HK-2 (cell line): Measurements from ENCODE around the gene CCDC102A.

Source experiments
- DNase-seq: peaks from one replicate; pipeline ENCODE4 v3.0.0-alpha.2; 2018; ENCODE audit not compliant: unreplicated experiment

CCDC102A gene

DNA sequence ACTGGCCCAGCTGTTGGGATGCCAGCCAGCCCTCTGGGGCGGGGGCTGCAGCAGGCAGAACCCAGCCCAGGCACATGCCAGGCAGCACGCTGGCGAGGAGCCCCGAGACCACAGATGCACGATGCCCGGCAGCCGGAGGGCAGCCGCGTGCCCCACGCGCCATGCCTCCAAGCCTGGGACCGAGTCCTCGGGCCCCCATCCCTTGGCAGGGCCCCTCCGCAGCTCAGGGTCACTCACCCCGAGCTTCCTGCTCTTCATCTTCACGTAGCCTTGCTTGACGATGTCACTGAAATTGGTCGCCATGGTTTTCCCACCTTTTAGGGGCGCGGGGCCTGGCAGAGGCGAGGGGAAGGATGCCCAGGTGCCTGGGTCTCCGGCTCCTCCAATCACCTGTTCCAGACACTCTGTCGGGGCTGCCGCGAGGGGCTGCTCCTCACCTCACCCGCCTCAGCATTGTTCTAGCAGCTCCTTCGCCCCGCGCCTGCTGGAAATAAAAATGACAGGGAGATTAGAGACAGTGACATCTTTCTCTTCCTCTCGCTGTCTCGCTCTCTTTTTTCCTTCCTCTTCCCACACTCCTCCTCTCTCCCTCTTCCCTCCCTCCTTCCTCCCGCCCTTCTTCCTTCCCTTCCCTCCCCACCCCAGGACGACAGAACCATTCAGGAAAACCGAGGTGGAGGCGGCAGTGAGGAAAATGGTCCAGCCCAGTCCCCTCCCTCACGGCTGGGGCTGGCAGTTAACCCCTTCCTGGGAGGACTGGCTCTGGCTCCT, 57.0 kb downstream of the CCDC102A start:
- peak; percentile 83 for DNase-seq

DNA sequence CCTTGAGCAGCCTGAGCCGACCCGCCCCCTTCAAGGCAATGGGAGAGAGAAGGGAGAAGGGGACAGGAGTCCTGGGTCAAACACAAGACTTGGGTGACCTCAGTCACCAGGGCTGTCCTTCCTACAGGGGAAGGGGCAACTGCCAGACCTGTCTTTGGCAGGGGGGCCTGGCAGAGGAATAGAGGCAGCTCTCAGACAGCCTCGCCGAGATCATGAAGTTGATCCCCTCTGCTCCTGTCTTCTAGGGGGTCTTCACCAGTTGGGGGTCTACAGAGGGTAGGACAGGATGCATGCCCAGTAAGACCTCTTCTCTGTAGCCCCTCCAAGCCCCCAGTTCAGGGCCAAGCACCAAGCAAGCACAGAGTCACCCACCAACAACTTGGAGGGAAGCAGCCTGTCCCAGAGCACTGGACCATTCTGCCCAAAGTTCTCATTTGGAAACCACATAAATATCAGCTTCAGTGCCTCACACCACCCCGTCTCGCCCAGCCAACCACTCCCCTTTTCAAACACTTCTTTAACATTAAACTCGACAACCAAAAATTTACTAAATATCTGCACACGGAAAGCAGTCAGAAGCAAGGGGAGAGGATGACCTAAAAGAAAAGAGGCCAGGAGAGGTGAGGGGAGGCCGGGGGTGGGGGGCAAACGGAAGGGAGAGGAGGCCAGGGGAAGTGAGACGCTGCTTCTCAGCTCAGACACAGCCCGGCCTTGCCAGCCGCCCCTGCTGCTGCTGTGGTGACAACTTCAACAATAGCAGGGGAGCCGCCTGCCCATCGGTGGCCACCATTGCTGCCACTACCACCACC, 57.8 kb downstream of the CCDC102A start:
- no peak for DNase-seq

DNA sequence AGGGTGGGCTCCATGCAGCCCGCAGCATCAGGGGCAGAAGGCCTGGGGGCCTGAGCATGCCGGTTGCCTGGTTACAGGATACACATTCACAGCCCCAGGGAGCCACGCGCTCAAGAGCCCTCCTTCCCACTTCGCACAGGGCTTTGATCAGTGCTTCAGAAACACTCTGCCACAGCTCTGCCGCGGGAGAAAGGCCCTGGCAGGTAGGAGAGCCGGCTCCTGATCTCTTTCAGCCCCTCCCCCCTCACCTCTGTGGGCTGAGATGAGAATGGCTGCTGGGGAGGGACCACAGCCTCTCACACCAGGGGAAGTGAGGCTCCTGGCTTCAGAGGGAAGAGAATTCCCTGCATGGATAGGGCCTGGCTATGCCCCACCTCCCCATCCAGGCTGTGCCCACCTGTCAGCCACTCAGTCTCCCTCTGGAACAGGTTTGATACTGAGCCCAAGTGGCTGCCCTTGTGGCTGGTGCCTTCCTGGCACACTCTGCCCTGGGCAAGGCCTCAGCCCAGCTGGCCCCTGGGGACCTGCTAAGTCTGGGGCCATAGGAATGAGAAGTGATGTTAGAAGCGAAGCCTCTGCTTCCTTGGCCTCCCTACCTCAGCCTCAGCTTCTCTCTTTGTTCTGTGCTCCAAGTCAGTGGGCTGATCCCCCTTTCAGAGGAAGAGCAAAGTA, 58.7 kb downstream of the CCDC102A start:
- no peak for DNase-seq

DNA sequence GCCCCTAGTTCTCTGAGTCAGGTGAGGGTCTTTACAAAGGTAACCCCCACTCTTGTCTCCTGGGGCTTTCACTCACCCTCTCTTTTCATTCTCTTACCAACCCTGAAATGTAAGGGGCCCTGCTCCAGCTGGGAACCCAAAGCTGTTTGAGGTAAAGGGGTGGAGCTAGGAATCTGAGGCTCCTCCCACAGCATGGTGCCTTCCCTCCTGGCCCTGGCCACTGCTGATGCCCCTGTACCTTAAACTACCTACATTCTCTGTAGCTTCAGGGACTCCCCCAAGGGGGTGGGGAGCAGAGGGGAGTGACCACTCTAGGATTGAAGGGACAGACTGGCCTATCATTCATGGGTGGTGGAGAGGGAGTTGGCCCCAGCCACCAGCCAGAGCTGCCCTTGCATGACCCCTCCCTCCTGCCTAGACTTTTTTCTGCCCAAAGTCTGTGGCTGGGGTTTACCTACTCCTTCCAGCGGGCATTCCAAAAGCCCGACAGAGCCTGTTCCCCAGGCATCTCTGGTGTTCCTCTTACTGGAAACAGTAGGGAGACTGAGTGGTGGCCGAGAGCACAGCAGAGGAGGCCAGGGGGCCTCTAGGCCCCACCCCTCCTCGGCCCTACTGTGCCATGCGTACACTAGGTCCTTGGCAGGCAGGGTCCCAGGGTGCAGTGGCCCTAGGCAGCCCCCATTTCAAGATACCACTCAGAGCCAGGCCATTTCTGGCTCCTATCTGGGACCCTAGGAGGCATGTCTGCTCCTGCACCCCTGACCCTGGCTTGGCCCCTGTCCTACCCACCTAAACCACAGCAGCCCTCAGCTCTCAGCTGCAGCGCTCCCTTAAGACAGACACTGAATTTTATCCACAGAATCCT, 59.6 kb downstream of the CCDC102A start:
- no peak for DNase-seq

DNA sequence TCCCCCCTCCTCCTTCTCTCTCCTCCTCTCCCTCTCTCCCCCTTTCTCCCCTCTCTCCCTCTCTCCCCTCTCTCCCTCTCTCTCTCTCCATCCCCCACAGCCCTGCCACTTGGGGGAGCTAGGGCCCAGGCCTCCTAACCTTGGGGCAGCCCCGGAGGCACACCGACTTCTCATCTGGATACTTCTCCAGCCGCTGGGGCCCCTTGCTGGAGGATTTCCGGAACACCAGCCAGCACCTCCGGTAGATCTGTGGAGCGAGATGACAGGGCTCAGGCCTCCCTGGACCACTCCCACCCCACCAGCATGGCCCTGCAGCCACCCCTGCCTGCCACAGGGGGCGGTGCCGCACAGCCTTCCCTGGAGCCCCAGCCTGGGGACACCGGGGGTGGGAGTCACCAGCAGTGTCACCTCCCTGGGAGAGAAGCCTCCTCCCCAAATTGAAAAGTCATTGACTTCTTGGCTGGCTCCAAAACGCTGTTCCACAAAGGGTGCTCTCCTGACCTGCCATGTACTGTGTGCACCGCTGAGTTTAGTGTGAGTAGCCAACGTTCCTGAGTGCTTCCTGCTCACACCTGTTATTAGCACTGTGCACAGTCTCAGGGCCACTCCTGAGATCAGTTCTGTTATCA, 60.5 kb downstream of the CCDC102A start:
- no peak for DNase-seq

DNA sequence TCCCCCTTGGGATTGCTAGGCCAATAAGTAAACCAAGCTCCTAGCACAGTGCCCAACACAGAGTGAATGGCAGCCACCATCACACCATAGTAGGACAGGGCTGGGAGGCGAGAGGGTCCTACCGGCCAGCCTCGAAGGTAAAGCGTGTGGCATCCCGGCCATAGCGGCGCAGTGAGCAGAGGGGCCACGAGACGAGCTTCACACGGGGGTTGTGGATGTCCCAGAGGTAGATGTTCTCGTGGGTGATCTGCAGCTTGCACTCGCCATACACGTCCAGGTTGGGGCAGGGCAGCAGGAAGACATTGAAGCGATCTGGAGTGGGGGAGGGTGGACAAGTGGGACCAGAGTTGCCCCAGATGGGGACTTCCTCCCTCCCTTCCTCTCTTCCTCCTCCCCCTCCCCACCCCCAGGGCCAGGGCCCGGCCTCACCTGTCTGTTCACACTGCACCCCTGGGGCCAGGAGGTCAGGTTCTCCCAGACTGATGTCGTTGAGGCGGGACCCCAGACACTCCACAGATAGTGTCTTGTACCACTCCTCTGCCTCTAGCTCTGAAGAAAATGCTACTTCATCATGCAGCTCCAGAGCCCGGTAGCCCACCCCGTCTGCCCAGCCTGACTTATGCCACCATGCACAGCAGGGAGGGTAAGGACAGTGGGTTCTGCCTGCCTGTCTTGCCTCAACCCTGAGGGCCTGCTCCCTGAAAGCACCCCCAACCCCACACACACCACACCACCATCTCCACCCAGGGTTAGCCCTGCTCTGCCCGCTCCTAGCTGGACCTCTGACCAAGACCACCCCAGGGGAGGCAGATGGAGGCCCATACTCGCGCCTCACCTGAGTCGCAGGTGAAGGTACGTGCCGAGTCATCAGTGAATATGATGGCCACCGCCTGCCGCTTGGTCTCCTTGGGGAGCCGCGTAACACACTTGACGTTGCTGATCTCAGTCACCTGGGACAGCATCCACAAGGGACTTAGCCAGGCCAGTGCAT, 61.4 kb downstream of the CCDC102A start:
- no peak for DNase-seq

DNA sequence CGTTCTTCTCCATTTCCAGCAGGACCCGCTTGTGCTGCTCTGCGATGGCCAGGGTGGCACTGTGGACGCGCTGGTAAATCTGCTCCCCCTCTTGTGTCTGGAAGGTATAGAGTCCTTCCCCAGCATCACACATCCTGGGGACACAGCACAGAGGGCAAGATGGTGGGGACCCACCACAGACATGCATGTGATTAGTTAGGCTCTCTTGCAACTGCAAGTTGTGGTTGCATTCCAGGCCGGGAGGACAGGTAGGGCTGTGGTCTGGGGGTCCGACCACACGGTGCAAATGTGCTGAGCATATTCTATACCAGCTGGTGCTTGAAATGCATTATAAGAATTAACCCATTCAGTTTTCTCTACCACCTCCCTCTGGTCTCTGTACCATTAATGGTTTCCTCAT, 62.5 kb downstream of the CCDC102A start:
- DNase-seq, result no peak

DNA sequence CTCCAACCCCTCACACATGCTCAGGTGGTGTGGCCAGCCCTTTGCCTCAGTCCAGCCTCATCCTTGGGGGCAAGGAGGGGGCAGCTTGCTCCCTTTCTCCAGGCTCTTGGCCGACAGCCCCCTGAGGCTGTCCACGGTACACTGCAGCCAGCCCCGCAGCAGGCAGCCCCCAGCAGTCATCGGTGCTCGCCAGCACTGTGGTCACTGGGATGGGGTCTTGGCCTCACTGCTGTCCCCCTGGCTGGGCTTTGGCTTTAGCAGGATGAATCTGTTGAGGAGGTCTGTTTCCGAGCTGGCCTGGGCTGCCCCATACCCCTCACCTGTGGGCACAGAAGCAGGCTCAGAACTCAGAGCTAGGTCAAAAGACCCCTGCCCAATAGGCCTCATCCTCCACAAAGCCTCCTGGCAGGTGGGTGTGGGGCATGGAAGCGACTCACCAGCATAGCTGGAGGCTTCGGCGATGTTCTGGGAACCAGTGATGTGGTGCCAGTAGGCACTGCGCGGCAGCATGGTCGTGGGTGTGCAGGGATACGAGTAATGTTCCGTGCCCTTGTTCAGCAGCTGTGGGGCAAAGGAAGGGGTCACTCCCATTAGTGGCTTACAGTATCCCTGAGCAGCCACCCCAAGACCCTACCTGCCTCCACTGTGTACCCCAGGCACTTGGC, 63.1 kb downstream of the CCDC102A start:
- no peak for DNase-seq

DNA sequence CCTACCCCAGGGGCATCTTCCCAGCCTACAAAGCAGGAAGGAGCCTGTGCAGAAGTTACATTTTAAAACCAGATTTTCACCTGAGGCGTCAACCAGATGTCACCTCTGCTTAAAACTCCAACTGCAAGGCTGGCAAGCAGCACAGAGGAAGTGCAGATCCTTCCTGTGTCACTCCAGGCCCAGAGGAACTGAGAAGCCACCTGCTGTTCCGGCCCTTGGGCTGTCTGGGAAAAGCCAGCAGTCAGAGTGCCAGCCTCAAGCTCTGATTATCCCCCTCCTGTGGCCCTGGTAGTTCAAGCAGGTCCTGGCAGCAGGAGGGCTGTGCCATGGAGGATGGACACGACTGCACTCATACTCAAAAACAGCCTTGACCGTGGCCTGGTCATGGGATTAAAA, 63.7 kb downstream of the CCDC102A start:
- no peak for DNase-seq

DNA sequence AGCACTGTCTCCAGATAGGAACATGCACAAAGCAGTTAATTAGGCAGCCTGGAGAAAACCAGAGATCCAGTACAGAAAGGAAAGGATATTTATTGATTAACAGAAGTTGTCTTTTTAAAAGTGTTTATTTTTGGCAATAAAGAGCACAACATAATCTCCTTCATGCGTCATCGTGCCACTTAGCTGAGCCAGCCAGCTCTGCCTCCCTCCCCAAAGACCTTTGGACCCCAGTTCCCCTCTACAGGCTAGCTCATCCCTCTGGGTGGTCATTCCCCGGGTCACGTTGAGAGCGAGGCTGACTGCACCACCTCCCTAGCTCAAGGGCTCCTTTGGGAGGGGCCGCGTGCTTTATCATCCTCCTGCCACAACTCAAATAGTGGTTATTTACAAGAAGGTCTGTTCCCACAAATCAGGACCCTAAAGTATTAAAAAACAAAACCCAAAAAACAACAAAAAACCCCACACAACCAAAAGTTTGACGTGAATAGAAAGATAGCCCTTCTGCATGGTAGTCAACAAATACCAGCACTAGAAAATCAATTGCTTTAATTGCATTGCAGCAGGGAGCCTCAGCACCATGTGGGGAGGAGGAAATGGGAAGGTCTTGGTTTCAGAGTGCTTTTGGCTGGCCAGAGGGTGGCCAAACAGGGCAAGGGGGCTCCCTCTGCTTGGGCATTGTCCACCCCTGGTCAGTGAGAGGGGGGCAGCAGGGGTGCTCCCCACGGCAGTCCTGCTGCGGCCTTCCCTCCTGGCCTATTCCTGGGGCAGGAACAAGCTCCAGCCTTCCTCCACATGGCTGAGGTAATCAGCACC, 64.3 kb downstream of the CCDC102A start:
- no peak for DNase-seq

DNA sequence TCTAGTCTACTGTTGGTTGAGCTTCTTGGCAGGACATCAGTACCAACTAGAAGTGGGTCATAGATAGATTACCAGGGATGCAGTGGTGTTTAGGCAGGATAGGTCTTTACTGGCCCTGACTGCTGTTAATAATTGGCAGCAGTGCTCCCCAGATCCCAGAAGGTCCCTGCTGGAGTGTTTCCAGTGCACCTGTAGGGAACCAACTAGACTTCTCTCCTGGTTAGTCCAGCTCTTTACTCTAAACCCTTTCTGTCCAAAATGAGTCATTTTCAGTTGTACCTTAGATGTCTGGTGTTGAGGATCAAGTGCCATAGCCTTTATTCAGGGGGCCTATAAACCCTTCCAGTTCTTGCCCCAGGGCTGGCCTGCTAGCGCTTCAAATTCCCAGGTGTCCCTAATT, 65.2 kb downstream of the CCDC102A start:
- DNase-seq, result no peak

DNA sequence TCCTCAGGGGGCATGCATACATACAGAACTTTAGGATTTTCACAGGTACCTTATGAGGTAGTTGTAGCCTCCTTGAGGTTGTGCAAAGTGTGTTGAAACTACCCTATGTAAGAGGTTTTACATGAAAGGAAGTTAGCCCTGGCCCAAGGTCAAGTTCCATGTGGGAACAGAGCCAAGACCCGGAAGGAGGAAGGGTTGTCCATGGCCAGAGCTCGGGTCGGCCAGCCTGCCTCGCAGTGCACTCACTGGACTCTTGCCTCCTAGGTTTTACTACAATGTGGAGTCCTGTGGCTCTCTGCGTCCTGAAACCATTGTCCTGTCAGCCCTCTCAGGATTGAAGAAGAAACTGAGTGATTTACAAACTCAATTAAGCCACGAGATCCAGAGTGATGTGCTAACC, 65.7 kb downstream of the CCDC102A start:
- no peak for DNase-seq

DNA sequence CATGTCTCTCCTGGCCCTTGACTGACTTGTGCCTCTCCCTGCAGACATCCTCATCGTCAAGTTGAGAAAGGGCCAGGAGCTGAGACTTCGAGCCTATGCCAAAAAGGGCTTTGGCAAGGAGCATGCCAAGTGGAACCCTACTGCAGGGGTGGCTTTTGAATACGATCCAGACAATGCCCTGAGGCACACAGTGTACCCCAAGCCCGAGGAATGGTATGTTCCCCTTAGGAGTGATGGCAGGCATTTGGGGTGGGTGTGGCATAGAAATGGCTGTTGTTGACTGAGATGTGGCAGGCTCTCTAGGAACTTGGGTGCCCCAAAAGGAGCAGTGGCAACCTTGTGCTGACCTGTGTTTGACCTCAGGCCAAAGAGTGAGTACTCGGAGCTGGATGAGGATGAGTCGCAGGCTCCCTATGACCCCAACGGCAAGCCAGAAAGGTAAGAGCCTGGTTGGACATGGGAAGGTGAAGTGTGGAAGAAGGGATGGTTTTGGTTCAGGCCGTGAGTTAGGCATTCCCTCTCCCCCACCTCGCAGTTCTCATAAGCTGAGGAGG, 66.4 kb downstream of the CCDC102A start:
- no peak for DNase-seq

DNA sequence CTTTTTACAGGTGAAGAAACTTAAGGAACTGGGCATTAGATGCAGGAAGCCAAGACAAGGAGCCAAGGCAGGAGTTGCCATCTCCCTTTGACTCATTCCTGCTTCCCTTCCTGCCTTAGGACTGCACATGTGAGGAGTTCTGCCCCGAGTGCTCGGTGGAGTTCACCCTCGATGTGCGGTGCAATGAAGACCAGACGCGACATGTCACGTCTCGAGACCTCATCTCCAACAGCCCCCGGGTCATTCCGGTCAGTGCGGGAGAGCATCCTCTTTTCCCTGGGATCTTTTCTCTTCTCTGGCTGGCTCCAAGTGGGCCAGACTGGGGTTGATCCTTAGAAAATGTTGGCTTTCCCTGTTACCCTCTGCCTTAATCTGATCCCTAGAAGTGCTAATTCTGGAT, 67.3 kb downstream of the CCDC102A start:
- no peak for DNase-seq

DNA sequence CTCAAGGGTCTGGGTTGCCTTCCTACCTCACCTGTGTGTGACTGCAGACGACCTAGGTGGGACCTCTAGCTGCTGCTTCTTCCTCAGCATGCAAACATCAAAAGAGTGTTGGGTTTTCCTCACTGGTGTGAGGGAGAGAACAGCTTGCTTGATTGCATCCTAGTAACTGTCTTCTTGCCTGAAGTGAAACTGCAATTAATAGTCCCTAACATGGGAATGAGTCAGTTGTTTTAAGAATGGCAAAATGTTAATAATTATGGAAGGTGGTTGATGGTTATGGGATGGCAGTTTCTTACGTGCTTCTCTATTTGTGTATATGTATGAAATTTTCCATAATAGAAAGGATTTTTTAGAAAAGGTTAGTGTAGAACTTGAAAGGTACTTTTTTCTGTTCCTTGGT, 68.0 kb downstream of the CCDC102A start:
- DNase-seq, result no peak

DNA sequence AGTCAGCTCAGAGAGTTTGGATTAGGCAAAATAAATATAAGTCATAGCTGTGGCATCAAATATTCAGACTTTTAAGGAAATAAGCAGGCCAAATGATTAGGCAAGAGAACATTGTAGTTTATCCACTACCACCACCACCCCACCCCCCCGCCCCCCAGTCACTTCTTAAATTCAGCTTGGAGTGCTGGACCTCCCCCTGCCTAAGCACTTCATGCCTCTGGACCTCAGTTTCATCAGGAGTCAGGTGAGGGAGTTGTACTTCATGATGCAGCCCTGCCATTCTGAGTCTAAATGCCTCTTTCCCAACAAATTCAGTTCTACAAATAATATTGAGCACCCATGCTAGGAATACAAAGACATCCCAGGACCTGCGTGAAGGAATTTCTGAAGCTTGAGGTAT, 71.8 kb downstream of the CCDC102A start:
- DNase-seq, result no peak

DNA sequence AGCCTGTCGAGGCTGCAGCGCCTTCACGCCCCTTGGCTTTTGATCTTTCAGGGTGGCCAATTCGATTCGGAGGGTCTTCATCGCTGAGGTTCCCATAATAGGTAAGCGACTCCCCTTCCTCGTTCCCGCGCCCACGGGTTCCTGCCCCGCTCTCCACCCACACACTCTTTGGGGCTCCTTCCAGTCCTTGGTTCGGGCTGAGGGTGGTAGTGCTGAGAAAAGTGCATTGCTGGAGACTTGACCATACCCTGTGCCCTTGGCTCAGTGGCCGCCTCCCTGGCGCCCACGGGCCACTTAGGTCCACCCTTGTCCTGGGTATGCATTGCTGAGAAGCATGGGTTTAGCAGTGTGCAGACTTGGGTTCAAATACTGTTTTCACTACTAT, 73.4 kb downstream of the CCDC102A start:
- no peak for DNase-seq

DNA sequence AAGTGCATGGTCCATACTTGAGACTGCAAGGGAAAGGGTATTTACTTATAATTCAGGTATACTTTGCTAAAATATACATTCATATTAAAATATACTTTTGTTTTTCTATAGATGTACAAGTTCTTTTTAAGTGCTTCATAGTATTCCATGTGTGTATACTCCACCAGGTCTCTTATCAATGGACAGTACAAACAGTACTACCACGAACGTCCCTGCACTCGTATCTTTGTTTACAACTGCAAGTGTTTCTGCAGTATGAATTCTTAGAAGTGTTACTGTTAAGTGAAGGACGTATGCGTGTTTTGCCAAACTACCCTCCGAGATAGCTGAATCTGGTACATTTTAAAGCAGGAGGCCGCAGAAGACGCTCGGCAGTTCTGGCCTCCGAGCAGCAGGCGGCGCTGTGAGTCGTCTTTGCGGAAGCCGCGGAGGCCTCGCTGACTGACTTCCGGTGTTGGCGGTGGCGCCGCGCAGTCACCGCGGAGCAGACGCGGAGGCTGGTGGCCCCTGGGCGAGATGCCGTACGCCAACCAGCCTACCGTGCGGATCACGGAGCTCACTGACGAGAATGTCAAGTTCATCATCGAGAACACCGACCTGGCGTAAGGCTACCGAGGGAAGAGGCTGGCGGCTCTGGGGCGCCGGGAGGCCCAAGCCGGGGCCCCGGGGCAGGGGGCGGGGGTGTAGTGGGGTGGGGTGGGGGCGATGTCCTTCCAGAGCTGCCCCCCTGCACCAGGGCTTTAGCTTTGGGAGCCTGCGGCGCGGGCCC, 74.0 kb downstream of the CCDC102A start, which contains the start of gene POLR2C:
Gene POLR2C (plus strand): TSS at position 471 of the 769 bp plus-strand sequence. CDS start 46 bp downstream, at position 517.
- DNase-seq, result peak; percentile 92
